Measurements from ENCODE around the gene BRD3OS.

DNA sequence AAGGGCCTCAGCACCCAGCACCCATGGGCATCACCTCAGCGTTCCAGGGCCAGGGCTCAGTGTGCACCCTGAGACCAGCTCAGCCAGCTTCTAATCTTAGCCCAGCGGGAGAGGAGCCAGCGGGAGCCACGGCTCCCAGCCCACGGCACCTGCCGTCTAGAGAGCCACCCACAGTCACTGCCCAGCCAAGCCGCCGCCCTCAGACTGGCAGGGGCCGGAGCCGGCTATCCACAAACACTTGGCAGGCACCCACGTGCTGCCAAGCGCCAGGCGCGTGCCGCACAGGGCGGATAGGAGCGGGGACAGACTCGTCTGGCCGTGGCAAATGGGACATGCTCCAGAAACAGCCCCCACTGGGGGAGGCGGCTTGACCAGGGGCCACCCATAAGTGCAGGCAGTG lies 24.0 kb downstream of the BRD3OS start:
- TF ChIP-seq, protein P1, sequence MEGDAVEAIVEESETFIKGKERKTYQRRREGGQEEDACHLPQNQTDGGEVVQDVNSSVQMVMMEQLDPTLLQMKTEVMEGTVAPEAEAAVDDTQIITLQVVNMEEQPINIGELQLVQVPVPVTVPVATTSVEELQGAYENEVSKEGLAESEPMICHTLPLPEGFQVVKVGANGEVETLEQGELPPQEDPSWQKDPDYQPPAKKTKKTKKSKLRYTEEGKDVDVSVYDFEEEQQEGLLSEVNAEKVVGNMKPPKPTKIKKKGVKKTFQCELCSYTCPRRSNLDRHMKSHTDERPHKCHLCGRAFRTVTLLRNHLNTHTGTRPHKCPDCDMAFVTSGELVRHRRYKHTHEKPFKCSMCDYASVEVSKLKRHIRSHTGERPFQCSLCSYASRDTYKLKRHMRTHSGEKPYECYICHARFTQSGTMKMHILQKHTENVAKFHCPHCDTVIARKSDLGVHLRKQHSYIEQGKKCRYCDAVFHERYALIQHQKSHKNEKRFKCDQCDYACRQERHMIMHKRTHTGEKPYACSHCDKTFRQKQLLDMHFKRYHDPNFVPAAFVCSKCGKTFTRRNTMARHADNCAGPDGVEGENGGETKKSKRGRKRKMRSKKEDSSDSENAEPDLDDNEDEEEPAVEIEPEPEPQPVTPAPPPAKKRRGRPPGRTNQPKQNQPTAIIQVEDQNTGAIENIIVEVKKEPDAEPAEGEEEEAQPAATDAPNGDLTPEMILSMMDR (IDR thresholded peaks at IDR 0.05) = no peak
- no peak for TF ChIP-seq POLR2A (IDR thresholded peaks at IDR 0.05)
